DMS53 treated with DMSO at 0.1 percent for 48 hours (cell line): Measurements from ENCODE around the gene RFPL2.
"Not testable (repeated sequence)": the region's sequence is repeated elsewhere in the genome, so short reads cannot be mapped to it uniquely, and the experiment has no call there.

ENCODE experiments used
- DNase-seq: peaks from one replicate; lab custom pipeline; 2025; ENCODE audit not compliant: unreplicated experiment; lab: John Stamatoyannopoulos, UW

RFPL2 gene

DNA sequence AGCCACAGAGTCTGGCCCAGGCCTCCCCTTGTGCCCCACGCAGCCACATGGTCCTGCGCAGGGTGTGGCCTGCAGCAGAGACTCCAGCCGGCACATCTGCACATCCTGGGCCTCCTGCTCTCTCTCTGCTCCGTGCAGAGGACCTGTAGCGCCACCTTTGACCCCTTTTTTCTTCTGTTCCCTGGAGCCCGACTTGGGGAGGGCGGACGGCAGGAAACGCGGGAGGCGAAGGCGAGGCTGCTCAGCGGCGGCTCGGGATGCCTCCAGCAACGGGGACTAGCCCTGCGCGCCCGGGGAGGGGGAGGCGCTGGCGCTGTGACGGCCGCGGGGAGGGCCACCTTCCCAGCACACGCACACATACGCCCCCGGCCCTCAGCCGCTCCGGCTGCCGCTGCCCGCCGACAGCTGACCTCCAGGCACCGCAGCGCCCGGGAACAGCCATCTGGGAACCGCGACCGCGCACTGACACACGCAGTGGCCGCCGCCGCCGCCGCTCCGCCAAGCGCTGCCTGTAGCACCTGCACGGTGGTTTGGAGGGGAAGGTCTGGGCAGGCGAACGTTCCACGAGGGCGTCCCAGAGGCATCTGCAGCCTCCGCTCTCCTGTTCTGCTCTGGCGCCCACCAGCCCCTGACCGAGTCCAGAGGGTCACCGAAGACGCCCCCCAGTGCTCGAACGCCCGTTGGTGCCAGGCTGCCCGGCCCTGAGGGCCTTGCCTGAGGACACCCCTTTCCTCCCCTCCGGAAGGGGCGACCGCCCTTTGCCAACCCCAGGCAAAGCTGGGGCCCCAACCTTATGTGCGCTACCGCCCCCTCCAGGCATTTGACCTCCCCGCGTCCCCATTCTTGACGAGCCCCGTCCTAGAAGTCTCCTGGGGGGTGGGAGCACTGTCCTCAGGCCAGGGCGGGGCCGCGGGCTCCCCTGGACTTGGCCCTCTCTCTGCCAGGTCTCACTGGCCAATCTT, 28.9 kb downstream of the RFPL2 start:
- DNase-seq: no peak

- DNase-seq: no peak
Measured at GRCh38 chr22:32175115-32175514, 29.8 kb downstream of the RFPL2 start.

- no peak for DNase-seq
Measured at GRCh38 chr22:32165681-32166080, 39.2 kb downstream of the RFPL2 start.

DNA sequence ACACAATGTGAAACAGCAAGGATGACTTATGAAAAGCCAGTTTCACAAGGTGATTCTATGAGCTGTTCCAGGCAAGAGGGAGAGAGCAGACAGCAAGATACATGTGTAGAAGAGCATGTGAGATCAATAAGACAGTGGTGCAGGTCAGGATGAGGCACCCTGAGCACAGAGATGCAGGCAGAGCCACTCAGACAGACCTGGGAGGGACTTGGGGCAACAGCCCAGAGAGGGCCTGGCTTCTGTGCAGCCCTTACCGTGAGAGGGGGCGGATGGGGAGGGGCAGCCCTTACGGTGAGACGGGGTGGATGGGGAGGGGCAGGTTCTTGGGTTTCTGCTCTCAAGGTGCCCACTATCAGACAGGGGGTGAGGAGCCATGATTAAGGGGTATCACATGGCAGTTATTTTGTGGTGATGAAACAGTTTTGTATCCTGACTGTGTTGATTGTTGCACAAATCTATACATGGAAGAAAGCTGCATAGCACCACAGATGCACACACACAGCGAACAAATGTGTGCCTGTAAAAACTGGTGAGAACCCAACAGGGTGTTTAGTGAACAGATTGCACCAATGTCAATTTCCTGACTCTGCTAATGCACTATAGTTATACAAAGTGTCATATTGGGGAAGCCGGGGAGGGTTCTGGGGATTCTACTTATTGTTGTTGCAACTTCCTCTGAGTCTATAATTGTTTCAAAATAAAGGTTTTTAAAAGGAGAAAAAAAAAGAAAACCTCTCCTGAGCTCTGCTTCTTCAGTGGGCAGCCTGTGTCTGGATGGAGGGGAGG, 40.6 kb downstream of the RFPL2 start:
- DNase-seq: no peak

DNA sequence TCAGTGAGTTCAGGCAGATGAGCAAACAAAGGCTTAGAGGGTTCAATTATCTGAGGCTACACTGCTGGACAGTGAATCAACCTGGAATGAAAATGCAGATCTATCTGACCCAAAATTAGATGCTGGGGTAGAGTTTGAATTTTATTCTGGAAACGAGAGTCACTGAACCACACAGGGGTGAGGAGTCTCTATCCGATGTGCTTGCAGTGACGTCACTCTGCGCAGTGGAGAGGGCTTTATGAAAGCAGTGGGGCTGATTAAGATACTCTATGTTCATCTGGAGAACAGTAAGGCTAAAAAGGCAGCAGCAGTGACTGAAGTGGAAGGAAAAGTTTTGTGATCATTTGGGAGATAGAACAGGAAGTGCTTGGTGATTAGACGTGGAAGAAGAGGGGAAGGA, 44.5 kb downstream of the RFPL2 start:
- not testable (repeated sequence) for DNase-seq

DNA sequence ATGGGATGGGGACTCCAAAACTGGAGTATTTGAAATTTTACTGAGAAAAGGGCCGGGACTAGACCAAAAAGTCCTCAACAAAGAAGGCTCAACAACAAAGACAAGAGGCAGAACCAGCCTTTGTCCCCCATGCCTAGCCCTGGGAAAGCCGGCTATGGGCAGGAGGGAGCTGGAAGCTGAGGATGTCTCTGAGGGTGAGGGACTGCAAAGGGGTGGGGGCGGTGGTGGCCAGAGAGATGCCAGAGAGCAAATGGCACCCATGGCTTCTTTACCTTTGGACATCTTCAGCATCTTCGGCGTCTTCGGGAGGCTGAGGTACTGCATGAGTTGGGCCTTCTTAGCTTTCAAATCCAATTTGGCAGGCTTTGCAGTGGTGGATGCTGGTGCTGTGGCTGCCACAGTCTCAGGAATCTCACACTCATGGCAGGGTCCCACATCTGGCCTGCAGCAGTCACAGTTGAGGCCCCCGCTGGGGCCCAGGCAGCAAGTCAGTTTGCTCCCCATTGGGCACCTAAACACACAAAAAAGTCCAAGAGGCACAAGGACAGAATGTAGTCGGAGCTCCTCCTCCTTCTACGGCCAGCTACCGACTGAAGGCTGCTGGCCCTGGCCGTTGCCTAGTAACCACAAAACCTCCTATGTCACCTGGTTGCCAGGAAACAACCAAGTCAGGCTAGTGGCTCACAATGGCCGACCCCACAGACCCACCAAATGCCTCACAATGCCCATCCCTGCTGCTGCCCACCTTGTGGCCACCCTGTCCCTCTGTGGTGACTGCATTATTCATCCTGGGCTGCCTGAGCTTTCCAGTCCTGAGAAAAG, 46.0 kb downstream of the RFPL2 start, which contains the start of gene C22orf42:
C22orf42 (minus strand) TSS at position 592 of the 822 bp plus-strand sequence; CDS start at position 504, 88 bp downstream.
- DNase-seq: no peak

DNA sequence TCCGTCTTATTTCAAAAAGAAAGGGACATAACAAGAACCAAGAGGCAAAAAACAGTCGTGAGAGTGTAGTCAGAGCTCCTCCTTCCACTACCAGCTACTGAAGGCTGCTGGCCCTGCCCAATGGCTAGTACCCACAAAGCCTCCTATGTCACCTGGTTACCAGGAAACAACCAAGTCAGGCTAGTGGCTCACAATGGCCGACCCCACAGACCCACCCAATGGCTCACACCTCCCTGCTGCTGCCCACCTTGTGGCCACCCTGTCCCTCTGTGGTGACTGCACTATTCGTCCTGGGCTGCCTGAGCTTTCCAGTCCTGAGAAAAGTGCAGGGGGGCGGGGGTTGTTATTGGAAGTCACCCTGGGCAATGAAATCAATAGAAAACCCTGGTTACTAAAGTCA, 47.2 kb downstream of the RFPL2 start:
- not testable (repeated sequence) for DNase-seq

GRCh38 chr22:32154727-32155126, 50.1 kb downstream of the RFPL2 start:
- not testable (repeated sequence) for DNase-seq

GRCh38 chr22:32151641-32152040, 53.2 kb downstream of the RFPL2 start:
- DNase-seq: not testable (repeated sequence)

GRCh38 chr22:32150647-32151046, 54.2 kb downstream of the RFPL2 start:
- not testable (repeated sequence) for DNase-seq

DNA sequence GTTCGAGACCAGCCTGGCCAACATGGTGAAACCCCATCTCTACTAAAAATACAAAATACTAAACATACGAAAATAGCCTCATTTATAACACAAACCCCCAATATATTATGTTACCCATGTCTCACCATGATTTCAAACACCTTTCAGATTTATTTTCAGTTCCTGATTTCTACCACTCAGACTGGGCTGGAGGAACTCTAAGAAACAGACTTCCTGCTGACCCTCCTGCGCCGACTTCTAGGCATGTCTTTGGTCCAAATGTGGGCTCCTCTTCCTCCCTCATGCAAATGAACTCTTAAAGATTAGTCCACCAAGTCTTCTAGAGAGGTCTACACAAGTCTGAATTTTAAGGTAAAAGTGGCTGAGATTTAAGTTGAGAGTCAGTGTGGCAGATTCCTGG, 56.5 kb downstream of the RFPL2 start:
- not testable (repeated sequence) for DNase-seq

DNA sequence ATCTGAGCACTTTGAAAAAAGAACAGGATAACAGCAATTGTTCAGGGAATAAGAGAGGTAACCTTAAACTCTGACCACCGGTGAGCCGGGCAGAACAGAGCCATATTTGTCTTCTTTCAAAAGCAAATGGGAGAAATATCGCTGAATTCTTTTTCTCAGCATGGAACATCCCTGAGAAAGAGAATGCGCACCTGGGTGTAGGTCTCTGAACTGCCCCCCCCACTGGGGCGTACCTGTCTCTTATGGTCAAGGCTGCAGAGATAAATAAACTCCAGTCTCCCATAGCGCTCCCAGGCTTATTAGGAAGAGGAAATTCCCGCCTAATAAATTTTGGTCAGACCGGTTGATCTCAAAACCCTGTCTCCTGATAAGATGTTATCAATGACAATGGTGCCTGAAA, 57.7 kb downstream of the RFPL2 start:
- DNase-seq: not testable (repeated sequence)

GRCh38 chr22:32144496-32145274, 60.2 kb downstream of the RFPL2 start:
- DNase-seq: no peak

- no peak for DNase-seq
Measured at GRCh38 chr22:32142600-32142999, 62.3 kb downstream of the RFPL2 start.

GRCh38 chr22:32140688-32141087, 64.2 kb downstream of the RFPL2 start:
- not testable (repeated sequence) for DNase-seq
